ENCODE data around the gene MTERF4. TPM values are rescaled to one million over a fixed set of nuclear protein-coding genes. Genes with fewer than 3 reads are reported as not detected.

The MTERF4 gene
- total and polyA plus RNA-seq, 8 donors: 3.2 to 85.7 (median 29.2) TPM

DNA sequence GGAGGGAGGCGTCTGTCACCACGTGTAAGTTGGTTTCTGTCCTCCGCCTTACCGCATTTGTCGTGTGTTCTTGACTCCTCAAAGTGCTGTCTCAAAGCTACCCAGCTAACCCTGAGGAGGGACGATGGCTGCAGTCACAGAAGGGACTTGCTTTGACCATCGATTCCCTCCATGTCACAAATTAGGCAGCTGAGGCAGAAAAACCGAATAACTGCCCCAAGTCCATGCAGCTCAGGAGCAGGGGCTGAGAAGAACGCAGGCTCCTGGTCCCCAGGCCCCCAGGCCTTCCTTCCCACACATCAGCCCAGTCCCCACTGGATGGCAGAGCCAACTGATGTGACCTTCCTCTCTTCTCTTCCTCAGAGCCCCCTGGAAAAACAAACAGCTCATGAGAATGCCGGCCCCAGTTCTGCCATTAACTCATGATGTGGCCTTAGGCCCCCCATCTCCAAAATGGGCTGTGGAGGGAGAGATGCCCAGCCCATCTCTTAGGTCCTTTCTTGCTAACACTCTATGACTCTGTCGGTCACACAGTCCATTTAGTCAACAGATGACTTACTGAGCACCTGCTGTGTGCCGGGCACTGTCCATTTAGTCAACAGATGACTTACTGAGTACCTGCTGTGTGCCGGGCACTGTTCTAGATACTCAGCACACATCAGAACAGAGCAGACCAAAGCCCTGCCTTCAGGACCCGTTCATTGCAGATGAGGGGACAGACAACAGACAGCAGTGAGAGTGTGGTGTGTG lies 19.6 kb downstream of the MTERF4 start:
- H3K4me3 ChIP-seq: no peak overlapping the region
- no peak overlapping the region for H3K27ac ChIP-seq
- TF ChIP-seq, protein P1, sequence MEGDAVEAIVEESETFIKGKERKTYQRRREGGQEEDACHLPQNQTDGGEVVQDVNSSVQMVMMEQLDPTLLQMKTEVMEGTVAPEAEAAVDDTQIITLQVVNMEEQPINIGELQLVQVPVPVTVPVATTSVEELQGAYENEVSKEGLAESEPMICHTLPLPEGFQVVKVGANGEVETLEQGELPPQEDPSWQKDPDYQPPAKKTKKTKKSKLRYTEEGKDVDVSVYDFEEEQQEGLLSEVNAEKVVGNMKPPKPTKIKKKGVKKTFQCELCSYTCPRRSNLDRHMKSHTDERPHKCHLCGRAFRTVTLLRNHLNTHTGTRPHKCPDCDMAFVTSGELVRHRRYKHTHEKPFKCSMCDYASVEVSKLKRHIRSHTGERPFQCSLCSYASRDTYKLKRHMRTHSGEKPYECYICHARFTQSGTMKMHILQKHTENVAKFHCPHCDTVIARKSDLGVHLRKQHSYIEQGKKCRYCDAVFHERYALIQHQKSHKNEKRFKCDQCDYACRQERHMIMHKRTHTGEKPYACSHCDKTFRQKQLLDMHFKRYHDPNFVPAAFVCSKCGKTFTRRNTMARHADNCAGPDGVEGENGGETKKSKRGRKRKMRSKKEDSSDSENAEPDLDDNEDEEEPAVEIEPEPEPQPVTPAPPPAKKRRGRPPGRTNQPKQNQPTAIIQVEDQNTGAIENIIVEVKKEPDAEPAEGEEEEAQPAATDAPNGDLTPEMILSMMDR (IDR thresholded peaks at IDR 0.05): no peak
- TF ChIP-seq EP300 (IDR thresholded peaks at IDR 0.05) (no peak), POLR2A (IDR thresholded peaks at IDR 0.05) (no peak), POLR2AphosphoS5 (IDR thresholded peaks at IDR 0.05) (no peak)
- DNase-seq: no peak
- WGBS, 5 donors: 69 to 84% (median 79%) methylated on average over 13 to 14 of the region's 14 CpGs
- no peaks in the 10 kb centered on the region for H3K9me3 ChIP-seq
- no peaks in the 10 kb centered on the region for H3K27me3 ChIP-seq
- H3K4me1 ChIP-seq: peaks cover 0 to 19% (median 5%) of the 10 kb centered on the region in 4 donors
- peaks cover 4 to 31% (median 27%) of the 10 kb centered on the region in 4 donors for H3K36me3 ChIP-seq
- intact Hi-C loops (cut with DNase I; ENCODE audit: low total_unique reads): no loop called here

DNA sequence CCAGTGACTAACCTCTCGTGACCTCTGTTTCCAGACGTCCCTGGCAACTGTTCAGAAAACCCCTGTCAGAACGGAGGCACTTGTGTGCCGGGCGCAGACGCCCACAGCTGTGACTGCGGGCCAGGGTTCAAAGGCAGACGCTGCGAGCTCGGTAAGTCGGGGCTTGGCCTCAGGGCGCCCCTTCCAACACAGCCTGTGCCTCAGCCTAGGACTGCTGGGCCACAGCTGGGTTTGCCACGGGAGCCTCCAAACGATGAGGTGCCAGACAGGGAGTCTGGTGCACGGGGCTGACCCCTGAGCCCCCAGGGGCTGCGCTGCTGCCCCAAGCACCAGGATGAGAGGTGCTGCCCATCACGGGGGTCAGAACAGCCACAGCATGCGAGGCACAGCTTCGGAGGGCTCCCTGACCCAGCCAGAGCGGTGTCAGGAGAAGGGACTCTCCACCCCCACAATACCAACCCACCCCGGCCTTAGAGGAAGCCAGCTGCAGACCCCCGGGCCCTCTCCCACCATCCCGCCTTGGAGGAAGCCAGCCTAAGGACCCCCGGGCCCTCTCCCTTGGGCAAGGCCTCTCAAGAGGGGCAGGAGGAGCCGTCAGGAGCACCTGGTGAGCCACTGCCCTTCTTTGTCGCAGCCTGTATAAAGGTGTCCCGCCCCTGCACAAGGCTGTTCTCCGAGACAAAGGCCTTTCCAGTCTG lies 20.3 kb downstream of the MTERF4 start:
- no peak overlapping the region for H3K4me3 ChIP-seq
- H3K27ac ChIP-seq: no peak overlapping the region
- H3K4me1 ChIP-seq: peaks cover 0 to 19% (median 5%) of the 10 kb centered on the region in 4 donors
- TF ChIP-seq POLR2AphosphoS5 (IDR thresholded peaks at IDR 0.05): no peak
- no peak for TF ChIP-seq POLR2A (IDR thresholded peaks at IDR 0.05)
- TF ChIP-seq EP300 (IDR thresholded peaks at IDR 0.05): no peak
- TF ChIP-seq, protein P1 (IDR thresholded peaks at IDR 0.05): no peak
- WGBS, 5 donors: 56 to 70% (median 61%) methylated on average over 16 to 28 of the region's 28 CpGs
- no peaks in the 10 kb centered on the region for H3K27me3 ChIP-seq
- H3K9me3 ChIP-seq: no peaks in the 10 kb centered on the region
- intact Hi-C loops (cut with DNase I; ENCODE audit: low total_unique reads): no loop called here
- DNase-seq: no peak
- H3K36me3 ChIP-seq: peaks cover 0 to 24% (median 20%) of the 10 kb centered on the region in 4 donors

DNA sequence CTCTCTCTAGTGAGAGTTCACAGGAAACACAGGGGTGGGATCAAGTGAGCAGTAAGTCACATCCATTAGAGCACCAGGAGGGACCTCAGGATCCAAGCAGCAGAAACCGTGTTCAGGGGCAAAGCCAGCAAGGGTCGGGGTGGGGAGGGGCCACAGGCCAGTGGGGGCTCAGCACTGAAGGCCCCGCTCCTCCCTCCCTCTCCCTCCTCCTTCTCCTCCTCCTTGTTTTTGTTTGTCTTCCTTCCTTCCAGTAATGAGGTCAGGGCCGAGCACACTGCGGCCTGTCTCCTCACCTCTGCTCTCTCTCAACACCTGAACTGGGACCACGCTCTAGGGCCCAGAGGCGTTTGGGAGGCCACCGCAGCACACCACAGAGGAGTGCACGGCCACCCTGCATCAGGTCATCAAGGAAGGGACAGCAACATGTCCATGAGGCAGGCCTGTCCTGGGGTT lies 20.9 kb downstream of the MTERF4 start:
- H3K36me3 ChIP-seq: peaks cover 0 to 22% (median 15%) of the 10 kb centered on the region in 4 donors
- intact Hi-C loops (cut with DNase I; ENCODE audit: low total_unique reads): no loop called here
- no peak overlapping the region for H3K27ac ChIP-seq
- H3K4me3 ChIP-seq: no peak overlapping the region
- no peaks in the 10 kb centered on the region for H3K9me3 ChIP-seq
- no peak for DNase-seq
- TF ChIP-seq POLR2A (IDR thresholded peaks at IDR 0.05) (no peak), EP300 (IDR thresholded peaks at IDR 0.05) (no peak), POLR2AphosphoS5 (IDR thresholded peaks at IDR 0.05) (no peak)
- TF ChIP-seq, protein P1 (IDR thresholded peaks at IDR 0.05): no peak
- WGBS, 5 donors: 30 to 53% (median 46%) methylated on average over 9 of the region's 9 CpGs
- H3K4me1 ChIP-seq: peaks cover 0 to 19% (median 5%) of the 10 kb centered on the region in 4 donors
- H3K27me3 ChIP-seq: no peaks in the 10 kb centered on the region

DNA sequence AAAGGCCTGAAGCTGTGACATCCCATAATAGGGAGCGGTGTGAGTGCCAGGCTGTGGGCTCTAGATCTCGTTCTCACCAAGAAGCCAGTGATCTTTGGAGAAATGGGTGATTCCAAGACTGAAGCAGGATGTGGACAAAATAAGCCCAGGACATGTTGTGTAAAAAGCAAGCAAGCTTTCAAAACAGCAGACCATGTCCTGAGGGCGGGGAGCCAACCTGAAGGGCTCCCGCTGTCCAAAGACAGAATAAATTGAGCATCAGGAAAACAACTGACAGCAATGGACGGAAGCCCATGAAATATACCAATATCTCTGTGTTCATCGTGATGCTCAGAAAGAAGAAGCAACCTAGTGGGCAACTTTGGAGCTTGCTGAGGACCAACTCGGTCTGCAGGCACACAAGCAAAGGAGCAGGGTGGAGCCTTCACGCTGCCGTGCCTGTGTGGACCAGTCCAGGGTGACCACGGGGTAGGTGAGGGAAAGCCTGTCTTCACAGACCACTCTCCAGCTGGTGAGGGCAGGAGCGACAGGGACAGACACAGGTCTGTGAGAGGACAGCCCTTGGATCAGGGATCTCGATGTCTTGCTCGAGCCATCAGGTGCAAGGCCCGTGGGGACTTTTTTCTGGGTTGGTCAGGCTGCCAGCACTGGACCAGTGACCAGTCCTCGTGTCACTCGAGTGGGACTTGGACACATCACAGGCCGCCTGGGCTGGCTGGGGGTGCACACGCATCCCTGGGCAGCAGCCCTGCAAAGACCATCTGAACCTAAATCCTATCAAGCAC lies 21.5 kb downstream of the MTERF4 start:
- intact Hi-C loops (cut with DNase I; ENCODE audit: low total_unique reads): no loop called here
- WGBS, 5 donors: 73 to 77% (median 75%) methylated on average over 16 to 18 of the region's 18 CpGs

More for the DNA sequence above, 21.5 kb downstream of the MTERF4 start:
- peaks cover 0 to 19% (median 5%) of the 10 kb centered on the region in 4 donors for H3K4me1 ChIP-seq
- H3K27ac ChIP-seq: no peak overlapping the region
- H3K4me3 ChIP-seq: no peak overlapping the region
- DNase-seq: no peak
- no peaks in the 10 kb centered on the region for H3K9me3 ChIP-seq
- H3K36me3 ChIP-seq: peaks cover 0 to 22% (median 12%) of the 10 kb centered on the region in 4 donors
- no peak for TF ChIP-seq EP300 (IDR thresholded peaks at IDR 0.05)
- TF ChIP-seq, protein P1 (IDR thresholded peaks at IDR 0.05): no peak
- no peak for TF ChIP-seq POLR2AphosphoS5 (IDR thresholded peaks at IDR 0.05)
- no peak for TF ChIP-seq POLR2A (IDR thresholded peaks at IDR 0.05)
- H3K27me3 ChIP-seq: no peaks in the 10 kb centered on the region
